Measurements from ENCODE around the gene HEATR1. TPM values are rescaled to one million over a fixed set of nuclear protein-coding genes. Genes with fewer than 3 reads are reported as not detected.

Gene HEATR1
- total RNA-seq, 1 donor from 2014 or later: 14.2 TPM

DNA sequence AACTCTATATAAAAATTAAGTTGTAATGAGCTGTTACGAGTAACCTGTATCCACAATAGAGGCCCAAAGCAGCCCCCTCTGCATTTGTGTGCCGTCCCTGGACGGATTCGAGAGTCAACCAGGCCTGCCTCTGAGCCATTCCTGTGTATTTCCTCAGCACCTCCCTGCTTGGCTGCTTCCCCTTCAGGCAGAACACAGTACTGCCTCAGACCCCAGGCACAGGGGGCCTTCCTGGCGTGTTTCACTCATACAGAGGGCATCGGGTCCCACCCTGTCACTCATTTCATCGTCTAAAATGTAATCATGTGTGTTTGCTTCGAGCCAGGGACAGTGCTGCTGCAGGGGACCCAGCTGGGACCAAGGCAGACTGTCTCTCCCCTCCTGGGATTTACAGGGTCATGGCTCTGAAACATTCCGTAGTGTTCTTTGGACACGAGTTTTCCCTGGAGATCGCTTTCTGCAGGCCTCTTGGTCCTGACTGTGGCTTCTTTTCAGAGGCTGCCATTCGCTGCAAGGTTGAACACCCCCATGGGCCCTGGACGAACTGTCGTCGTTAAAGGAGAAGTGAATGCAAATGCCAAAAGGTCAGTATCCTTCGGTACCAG, 61.1 kb downstream of the HEATR1 start:
- H3K27me3 ChIP-seq: no peaks in the 10 kb centered on the region
- no peak overlapping the region for H3K4me3 ChIP-seq
- no peak for DNase-seq (ENCODE audit: low spot score in 2 of 2)
- H3K4me1 ChIP-seq: no peaks in the 10 kb centered on the region
- intact Hi-C loops (cut with DNase I): no loop called here
- no peaks in the 10 kb centered on the region for H3K9me3 ChIP-seq
- no peak overlapping the region for H3K27ac ChIP-seq
- H3K36me3 ChIP-seq: peaks cover 73 to 94% of the 10 kb centered on the region in 2 donors
- TF ChIP-seq, protein P1, sequence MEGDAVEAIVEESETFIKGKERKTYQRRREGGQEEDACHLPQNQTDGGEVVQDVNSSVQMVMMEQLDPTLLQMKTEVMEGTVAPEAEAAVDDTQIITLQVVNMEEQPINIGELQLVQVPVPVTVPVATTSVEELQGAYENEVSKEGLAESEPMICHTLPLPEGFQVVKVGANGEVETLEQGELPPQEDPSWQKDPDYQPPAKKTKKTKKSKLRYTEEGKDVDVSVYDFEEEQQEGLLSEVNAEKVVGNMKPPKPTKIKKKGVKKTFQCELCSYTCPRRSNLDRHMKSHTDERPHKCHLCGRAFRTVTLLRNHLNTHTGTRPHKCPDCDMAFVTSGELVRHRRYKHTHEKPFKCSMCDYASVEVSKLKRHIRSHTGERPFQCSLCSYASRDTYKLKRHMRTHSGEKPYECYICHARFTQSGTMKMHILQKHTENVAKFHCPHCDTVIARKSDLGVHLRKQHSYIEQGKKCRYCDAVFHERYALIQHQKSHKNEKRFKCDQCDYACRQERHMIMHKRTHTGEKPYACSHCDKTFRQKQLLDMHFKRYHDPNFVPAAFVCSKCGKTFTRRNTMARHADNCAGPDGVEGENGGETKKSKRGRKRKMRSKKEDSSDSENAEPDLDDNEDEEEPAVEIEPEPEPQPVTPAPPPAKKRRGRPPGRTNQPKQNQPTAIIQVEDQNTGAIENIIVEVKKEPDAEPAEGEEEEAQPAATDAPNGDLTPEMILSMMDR (IDR thresholded peaks at IDR 0.05): no peak

DNA sequence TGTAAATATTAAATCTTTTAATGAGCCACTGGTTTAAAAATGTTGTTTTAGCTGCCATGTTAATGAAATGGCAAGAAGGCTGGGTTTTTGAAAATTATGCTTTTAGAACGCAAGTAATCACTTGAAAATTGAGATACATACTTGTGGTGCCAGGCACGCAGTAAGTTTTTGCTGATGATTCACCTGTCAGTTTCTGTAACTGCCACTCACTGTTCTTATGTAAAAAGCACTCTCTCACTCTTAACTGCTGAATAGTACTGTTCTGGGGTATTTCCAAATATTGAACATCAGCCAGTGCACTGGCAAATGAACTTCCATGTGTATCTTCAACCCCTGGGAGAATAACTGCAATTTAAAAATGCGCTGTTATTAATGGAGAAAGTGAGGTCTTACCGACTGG, 62.6 kb downstream of the HEATR1 start:
- intact Hi-C loops (cut with DNase I): no loop called here
- Histone ChIP-seq H3K27me3 (no peaks in the 10 kb centered on the region), H3K36me3 (peaks cover 67 to 85% of the 10 kb centered on the region in 2 donors), H3K9me3 (no peaks in the 10 kb centered on the region), H3K4me1 (no peaks in the 10 kb centered on the region), H3K4me3 (no peak overlapping the region), H3K27ac (no peak overlapping the region)
- DNase-seq (ENCODE audit: low spot score in 2 of 2): no peak
- TF ChIP-seq, protein P1 (IDR thresholded peaks at IDR 0.05): no peak

DNA sequence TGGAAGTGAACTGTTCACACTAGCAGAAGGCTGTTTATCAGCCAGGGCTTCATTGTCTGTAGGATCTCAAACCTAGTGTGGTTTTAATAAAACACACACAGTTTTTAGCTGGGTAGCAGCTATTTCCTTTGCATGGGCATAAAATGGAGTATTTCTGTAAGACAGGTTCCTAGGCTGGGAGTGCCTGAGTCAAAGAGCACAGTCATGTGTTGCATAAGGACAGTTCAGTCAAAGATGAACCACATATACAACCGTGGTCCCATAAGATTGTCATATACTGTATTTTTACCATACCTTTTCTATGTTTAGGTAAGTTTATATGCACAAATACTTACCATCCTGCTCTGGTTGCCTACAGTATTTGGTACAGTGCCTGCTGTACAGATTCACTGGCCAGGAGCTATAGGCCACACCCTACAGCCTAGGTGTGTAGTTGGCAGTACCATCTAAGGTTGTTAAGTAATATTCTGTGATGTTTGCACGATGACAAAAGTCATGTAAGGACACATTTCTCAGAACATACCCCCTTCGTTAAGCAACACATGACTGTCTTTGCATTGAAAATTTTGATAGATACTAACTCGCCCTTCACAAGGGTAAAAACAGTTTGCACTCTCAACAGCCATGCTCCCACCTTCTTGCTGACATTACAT, 63.4 kb downstream of the HEATR1 start:
- Histone ChIP-seq H3K36me3 (peaks cover 59 to 79% of the 10 kb centered on the region in 2 donors), H3K4me3 (no peak overlapping the region), H3K27ac (no peak overlapping the region), H3K4me1 (no peaks in the 10 kb centered on the region), H3K27me3 (no peaks in the 10 kb centered on the region), H3K9me3 (no peaks in the 10 kb centered on the region)
- no peak for DNase-seq (ENCODE audit: low spot score in 2 of 2)
- intact Hi-C loops (cut with DNase I): no loop called here
- TF ChIP-seq, protein P1 (IDR thresholded peaks at IDR 0.05): no peak

- intact Hi-C loops (cut with DNase I): loop anchor here (10.0 kb wide), 1 partner anchor 432 kb away; no protein-coding TSS in a partner anchor
- Histone ChIP-seq H3K27ac (no peak overlapping the region), H3K4me1 (peaks cover 0 to 7% of the 10 kb centered on the region in 2 donors), H3K4me3 (no peak overlapping the region), H3K27me3 (no peaks in the 10 kb centered on the region), H3K9me3 (no peaks in the 10 kb centered on the region), H3K36me3 (peaks cover 21 to 44% of the 10 kb centered on the region in 2 donors)
- TF ChIP-seq, protein P1 (IDR thresholded peaks at IDR 0.05): no peak
- DNase-seq (ENCODE audit: low spot score in 2 of 2): no peak
Measured at GRCh38 chr1:236536540-236536939, 67.8 kb downstream of the HEATR1 start.

- no peaks in the 10 kb centered on the region for H3K27me3 ChIP-seq
- TF ChIP-seq, protein P1 (IDR thresholded peaks at IDR 0.05): no peak
- H3K27ac ChIP-seq: no peak overlapping the region
- H3K4me3 ChIP-seq: no peak overlapping the region
- no peaks in the 10 kb centered on the region for H3K9me3 ChIP-seq
- DNase-seq (ENCODE audit: low spot score in 2 of 2): no peak
- intact Hi-C loops (cut with DNase I): loop anchor here (10.0 kb wide), 1 partner anchor 431 kb away; no protein-coding TSS in a partner anchor
- H3K4me1 ChIP-seq: peaks cover 0 to 7% of the 10 kb centered on the region in 2 donors
- peaks cover 14 to 37% of the 10 kb centered on the region in 2 donors for H3K36me3 ChIP-seq
Measured at GRCh38 chr1:236535662-236536161, 68.6 kb downstream of the HEATR1 start.
